HFFc6 (cell line): ENCODE results near the gene MFSD2B. TPM values are rescaled to one million over a fixed set of nuclear protein-coding genes. Genes with fewer than 3 reads are reported as not detected.
A peak's percentile ranks its signal among the peaks of the same experiment; 100 is the strongest.

Experiments used
- DNase-seq: peaks from one replicate; pipeline ENCODE4 v3.0.0-alpha.2; 2018
- H3K27ac Mint-ChIP-seq: 2 replicates; pipeline ENCODE4 v1.8.0; 2020; ENCODE audit warnings: mild to moderate bottlenecking, mixed read lengths
- H3K27me3 Mint-ChIP-seq: 2 replicates; pipeline ENCODE4 v1.8.0; 2021; ENCODE audit warnings: mild to moderate bottlenecking, moderate library complexity, mixed read lengths; ENCODE audit not compliant: insufficient read depth
- H3K36me3 Mint-ChIP-seq: 2 replicates; pipeline ENCODE4 v1.8.0; 2021; ENCODE audit warnings: low read depth, mixed read lengths
- H3K4me1 Mint-ChIP-seq: 2 replicates; pipeline ENCODE4 v1.8.0; 2020; ENCODE audit warnings: low read depth, mixed read lengths
- H3K4me3 Mint-ChIP-seq: 2 replicates; pipeline ENCODE4 v1.8.0; 2020; ENCODE audit warnings: mild to moderate bottlenecking, moderate library complexity, mixed read lengths
- H3K9me3 Mint-ChIP-seq: 2 replicates; pipeline ENCODE4 v1.8.0; 2020; ENCODE audit warnings: mild to moderate bottlenecking, mixed read lengths
- total RNA-seq, 6 experiments: library from RNA; stranded (reverse); fragmentation: NEBNext Ultra II Directional; extraction: Animal tissue kit (Norgen Biotek cat#: 25700); gene quantifications; 2 replicates in 1 of 6; 3 replicates in 5 of 6; pipeline ENCODE4 v1.2.3, GENCODE V29; 2021
- TF ChIP-seq, protein P1 (sequence below): fragments of 200-600 bp; sonication (generic); IDR thresholded peaks from 2 replicates; pipeline ENCODE4 v1.5.0; 2021; ENCODE audit warnings: antibody characterized with exemption, mild to moderate bottlenecking

MFSD2B gene
- total RNA-seq, 6 experiments from 2014 or later = 0.18 to 0.35 (median 0.24) TPM

DNA sequence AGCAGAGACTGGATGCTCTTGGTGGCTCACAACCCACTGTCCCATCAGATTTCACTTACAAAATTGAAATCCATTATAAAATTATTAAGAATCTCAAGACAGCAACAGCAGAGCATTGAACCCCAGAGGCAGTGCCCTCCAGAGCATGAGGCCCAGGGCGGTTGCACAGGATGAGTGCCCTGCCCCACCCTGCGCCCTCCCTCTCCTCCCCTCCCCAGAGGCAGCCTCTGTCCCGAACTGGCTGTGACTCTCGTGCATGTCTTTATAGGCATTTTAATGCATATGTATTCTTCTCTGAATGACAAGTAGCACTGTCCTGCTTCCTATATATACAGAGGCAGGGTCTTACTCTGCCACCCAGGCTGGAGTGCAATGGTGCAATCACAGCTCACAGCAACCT, 10.4 kb downstream of the MFSD2B start:
- no peak for DNase-seq
- Mint-ChIP-seq H3K27ac (no peak overlapping the region), H3K27me3 (no peaks in the 10 kb centered on the region; the same call in none of the 2 replicates), H3K9me3 (no peaks in the 10 kb centered on the region), H3K36me3 (peaks cover 6% of the 10 kb centered on the region; the same call in 1 of the 2 replicates), H3K4me1 (peaks cover 27% of the 10 kb centered on the region), H3K4me3 (no peak overlapping the region)
- TF ChIP-seq, protein P1, sequence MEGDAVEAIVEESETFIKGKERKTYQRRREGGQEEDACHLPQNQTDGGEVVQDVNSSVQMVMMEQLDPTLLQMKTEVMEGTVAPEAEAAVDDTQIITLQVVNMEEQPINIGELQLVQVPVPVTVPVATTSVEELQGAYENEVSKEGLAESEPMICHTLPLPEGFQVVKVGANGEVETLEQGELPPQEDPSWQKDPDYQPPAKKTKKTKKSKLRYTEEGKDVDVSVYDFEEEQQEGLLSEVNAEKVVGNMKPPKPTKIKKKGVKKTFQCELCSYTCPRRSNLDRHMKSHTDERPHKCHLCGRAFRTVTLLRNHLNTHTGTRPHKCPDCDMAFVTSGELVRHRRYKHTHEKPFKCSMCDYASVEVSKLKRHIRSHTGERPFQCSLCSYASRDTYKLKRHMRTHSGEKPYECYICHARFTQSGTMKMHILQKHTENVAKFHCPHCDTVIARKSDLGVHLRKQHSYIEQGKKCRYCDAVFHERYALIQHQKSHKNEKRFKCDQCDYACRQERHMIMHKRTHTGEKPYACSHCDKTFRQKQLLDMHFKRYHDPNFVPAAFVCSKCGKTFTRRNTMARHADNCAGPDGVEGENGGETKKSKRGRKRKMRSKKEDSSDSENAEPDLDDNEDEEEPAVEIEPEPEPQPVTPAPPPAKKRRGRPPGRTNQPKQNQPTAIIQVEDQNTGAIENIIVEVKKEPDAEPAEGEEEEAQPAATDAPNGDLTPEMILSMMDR = no peak

DNA sequence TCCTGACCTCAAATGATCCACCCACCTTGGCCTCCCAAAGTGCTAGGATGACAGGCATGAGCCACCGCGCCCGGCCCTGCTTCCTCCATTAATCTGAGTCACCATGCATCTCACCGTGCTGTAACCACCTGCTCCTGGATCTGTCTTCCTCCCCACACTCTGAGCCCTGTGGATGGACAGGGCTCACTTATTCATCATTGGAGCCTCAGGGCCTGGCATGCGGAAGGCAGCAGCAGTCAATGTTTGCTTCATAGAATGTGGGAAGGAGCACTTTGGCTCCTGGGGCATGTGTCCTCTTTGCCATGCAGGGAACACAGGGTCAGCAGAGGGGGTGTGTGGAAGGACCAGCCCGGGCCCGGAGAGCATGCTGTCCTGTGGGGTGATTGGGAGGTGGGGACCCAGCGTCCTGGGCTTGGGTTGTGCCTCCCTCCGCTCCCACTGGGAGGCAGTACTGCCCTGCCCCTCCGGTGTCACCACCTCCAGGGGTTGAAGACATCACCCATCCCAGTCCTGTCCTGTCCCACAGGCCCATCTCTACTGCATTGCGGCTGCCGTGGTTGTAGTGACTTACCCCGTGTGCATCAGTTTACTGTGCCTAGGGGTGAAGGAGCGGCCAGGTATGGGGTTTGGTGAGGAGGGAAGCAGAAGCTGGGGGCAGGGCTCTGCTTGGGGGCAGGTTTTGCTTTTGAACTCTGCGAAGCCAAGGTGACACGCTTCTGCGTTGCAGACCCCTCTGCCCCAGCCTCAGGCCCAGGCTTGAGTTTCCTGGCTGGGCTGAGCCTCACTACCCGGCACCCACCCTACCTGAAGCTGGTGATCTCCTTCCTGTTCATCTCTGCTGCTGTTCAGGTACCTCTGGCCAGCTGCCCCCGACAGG, 11.5 kb downstream of the MFSD2B start:
- TF ChIP-seq, protein P1 = peak; percentile 60
- no peak overlapping the region for H3K27ac Mint-ChIP-seq

DNA sequence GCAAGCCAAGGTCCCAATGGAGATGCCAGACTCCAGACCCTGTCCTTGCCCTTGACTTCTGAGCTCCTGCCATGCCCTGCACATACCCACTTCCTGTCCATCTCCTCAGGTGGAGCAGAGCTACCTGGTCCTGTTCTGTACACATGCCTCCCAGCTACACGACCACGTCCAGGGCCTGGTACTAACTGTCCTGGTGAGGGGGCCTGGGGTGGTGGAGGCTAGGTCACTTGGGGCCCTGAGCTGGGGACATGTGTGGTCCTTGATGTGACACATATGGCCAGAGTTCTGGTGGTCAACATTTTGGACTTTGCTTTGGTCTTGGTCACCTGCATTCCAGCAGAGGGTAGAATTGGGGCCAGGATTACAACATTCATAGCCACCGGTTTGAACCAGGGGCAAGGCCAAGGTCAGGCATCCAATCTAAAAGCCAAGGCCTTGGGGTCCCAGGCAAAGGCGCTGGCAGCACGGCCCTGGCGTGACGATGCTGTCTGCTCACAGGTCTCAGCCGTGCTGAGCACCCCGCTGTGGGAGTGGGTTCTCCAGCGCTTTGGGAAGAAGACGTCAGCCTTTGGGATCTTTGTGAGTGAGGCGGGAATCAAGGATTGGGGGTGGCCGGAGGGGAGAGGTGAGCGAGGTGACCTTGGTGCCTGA, 12.6 kb downstream of the MFSD2B start:
- Mint-ChIP-seq H3K4me3 (no peak overlapping the region), H3K36me3 (peaks cover 12% of the 10 kb centered on the region), H3K9me3 (no peaks in the 10 kb centered on the region), H3K27me3 (no peaks in the 10 kb centered on the region; the same call in none of the 2 replicates), H3K27ac (no peak overlapping the region), H3K4me1 (peaks cover 15% of the 10 kb centered on the region)
- TF ChIP-seq, protein P1 = no peak
- DNase-seq = no peak

More for the DNA sequence above, 11.5 kb downstream of the MFSD2B start:
- Mint-ChIP-seq H3K9me3 (no peaks in the 10 kb centered on the region), H3K36me3 (peaks cover 8% of the 10 kb centered on the region), H3K4me3 (no peak overlapping the region), H3K27me3 (no peaks in the 10 kb centered on the region; the same call in none of the 2 replicates), H3K4me1 (peaks cover 17% of the 10 kb centered on the region)
- no peak for DNase-seq

DNA sequence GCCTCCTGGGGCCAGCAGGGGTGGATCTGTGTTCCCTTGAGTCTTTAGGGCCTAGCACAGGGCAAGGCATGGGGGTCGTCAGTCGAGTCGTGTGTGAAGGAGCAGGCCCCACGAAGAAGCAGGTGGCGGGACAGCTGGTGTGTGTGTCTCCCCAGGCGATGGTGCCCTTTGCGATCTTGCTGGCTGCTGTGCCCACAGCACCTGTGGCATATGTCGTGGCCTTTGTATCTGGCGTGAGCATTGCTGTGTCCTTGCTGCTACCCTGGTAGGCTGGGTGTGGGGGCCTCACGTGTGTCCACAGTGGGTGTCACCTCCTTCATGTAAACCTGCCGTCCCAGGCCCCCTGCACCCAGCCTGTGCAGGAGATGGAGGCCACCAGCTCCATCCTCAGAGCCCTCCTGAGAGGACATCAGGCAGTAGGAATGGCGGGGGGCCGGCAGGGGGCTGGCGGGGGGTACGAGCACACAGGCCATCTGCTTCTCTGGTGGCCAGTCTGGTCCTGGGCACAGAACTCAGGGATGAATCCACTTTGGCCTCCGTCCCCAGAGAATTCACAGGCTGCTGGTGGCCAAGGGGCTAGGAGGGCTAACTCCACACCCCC, 13.2 kb downstream of the MFSD2B start:
- no peaks in the 10 kb centered on the region for H3K9me3 Mint-ChIP-seq

DNA sequence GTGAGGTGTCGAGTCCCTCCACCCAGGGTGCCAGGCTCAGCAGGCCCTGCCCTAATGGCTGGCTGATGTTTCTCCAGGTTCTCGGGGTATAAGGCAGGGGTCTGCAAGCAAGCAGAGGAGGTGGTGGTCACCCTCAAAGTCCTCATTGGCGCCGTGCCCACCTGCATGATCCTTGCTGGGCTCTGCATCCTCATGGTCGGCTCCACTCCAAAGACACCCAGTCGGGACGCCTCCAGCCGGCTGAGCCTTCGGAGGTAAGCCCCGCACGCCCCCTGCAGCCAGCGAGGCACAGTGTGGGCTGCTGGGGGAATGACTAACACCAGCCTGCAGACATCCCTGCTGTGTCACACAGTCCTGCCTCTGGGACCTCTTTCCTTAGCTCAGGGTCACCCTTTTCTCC, 14.1 kb downstream of the MFSD2B start:
- peak overlapping the region; percentile 38; the same call in 1 of the 2 replicates for H3K27ac Mint-ChIP-seq
- TF ChIP-seq, protein P1 = peak; percentile 72

More for the DNA sequence above, 13.2 kb downstream of the MFSD2B start:
- Mint-ChIP-seq H3K27ac (no peak overlapping the region), H3K27me3 (no peaks in the 10 kb centered on the region; the same call in 1 of the 2 replicates), H3K36me3 (peaks cover 12% of the 10 kb centered on the region), H3K4me1 (peaks cover 15% of the 10 kb centered on the region), H3K4me3 (no peak overlapping the region)
- DNase-seq = no peak
- TF ChIP-seq, protein P1 = no peak

More for the DNA sequence above, 14.1 kb downstream of the MFSD2B start:
- Mint-ChIP-seq H3K4me1 (peaks cover 15% of the 10 kb centered on the region), H3K27me3 (no peaks in the 10 kb centered on the region; the same call in 1 of the 2 replicates), H3K9me3 (no peaks in the 10 kb centered on the region), H3K36me3 (peaks cover 14% of the 10 kb centered on the region), H3K4me3 (no peak overlapping the region)
- peak; percentile 38 for DNase-seq
